K562 (cell line): ENCODE measurements around the gene NAA15. TPM values are rescaled to one million over a fixed set of nuclear protein-coding genes. Genes with fewer than 3 reads are reported as not detected.

Experiments used
- E4F1 ChIP-seq: fragments of 250-450 bp; sonication (Bioruptor Pico); IDR thresholded peaks from 2 replicates; pipeline ENCODE4 v1.5.0; 2021; ENCODE audit warnings: mild to moderate bottlenecking, borderline replicate concordance
- ETV6 ChIP-seq, 3 experiments: fragments of 150-350 bp in 1 of 3; sonication (generic) in 1 of 3; formaldehyde crosslinking in 1 of 3; IDR thresholded peaks; 2 replicates each; pipeline versions ENCODE4 v1.6.1 to v1.8.0; 2014 to 2022; ENCODE audit warnings: borderline replicate concordance in 2 of 3, low read depth in 2 of 3, antibody characterized with exemption in 1 of 3, low read length in 1 of 3, mild to moderate bottlenecking in 1 of 3, missing genetic modification reagents in 1 of 3
- MYC ChIP-seq, 2 experiments: fragments of 250-450 bp in 1 of 2; sonication (Bioruptor Pico) in 1 of 2; IDR thresholded peaks; 2 replicates each; pipeline versions ENCODE4 v1.5.1 to v1.6.1; 2012 to 2021; ENCODE audit warnings: low read depth in 2 of 2, borderline replicate concordance in 1 of 2, improper control_type of control experiment in 1 of 2, low read length in 1 of 2, mild to moderate bottlenecking in 1 of 2, moderate library complexity in 1 of 2
- ZNF12 ChIP-seq: sonication (generic); formaldehyde crosslinking; IDR thresholded peaks from 2 replicates; pipeline ENCODE4 v1.4.0; 2020; ENCODE audit warnings: mild to moderate bottlenecking, missing genetic modification reagents
- ZNF318 ChIP-seq, 2 experiments: fragments of 450-650 bp; IDR thresholded peaks; 2 replicates each; pipeline ENCODE4 v1.6.1; 2016; ENCODE audit warnings: mild to moderate bottlenecking in 2 of 2, borderline replicate concordance in 1 of 2, low read depth in 1 of 2, moderate library complexity in 1 of 2
- ZZZ3 ChIP-seq: fragments of 450-650 bp; IDR thresholded peaks from 2 replicates; pipeline ENCODE4 v1.6.1; 2016; ENCODE audit warnings: antibody characterized with exemption, mild to moderate bottlenecking, moderate library complexity
- polyA plus RNA-seq, 8 experiments: library from polyadenylated mRNA; depleted of rRNA in 4 of 8; stranded (reverse) in 5 of 8; unstranded in 3 of 8; fragments of >200 nt; fragmentation: Nextera tagmentation in 2 of 8; fragmentation: Illumina TruSeq in 1 of 8; extraction: Ambion mirVana in 2 of 8; extraction: Trizol in 1 of 8; gene quantifications; 2 replicates each; pipeline versions ENCODE4 v1.2.1 to v1.2.3, GENCODE V29; 2011 to 2014; ENCODE audit warnings: inconsistent platforms in 1 of 8, missing spikeins in 1 of 8
- total RNA-seq, 7 experiments: library from RNA; depleted of rRNA in 6 of 7; stranded (reverse); fragments of >200 nt in 6 of 7; fragmentation: Illumina TruSeq in 2 of 7; extraction: Trizol in 2 of 7; gene quantifications; 2 replicates each; pipeline versions ENCODE4 v1.2.1 to v1.2.3, GENCODE V29; 2011 to 2021; ENCODE audit warnings: low replicate concordance in 1 of 7
- TF ChIP-seq, protein P1 (sequence below): fragments of 450-650 bp; IDR thresholded peaks from 2 replicates; pipeline ENCODE4 v1.6.1; 2017; ENCODE audit warnings: antibody characterized with exemption, mild to moderate bottlenecking

The NAA15 gene
- total and polyA plus RNA-seq, 9 of the 15 experiments (the other 6 are each of a cell fraction or from before 2014, with no cell fraction given), result 37.8 to 117 (median 63.2) TPM

- TF ChIP-seq ZNF318 (IDR thresholded peaks at IDR 0.05; ENCODE audit: borderline replicate concordance in 1 of 2, low read depth in 1 of 2) (no peak), ZNF12 (CRISPR knock-in tag) (no peak), ETV6 (IDR thresholded peaks at IDR 0.05; ENCODE audit: borderline replicate concordance in 1 of 2, low read depth in 2 of 2, low read length in 1 of 2) (no peak), ETV6 (CRISPR knock-in tag; IDR thresholded peaks at IDR 0.05; ENCODE audit: borderline replicate concordance) (no peak), E4F1 (CRISPR knock-in tag) (no peak), ZZZ3 (no peak), MYC (IDR thresholded peaks at IDR 0.05; ENCODE audit: low read depth, low read length) (no peak), MYC (CRISPR knock-in tag; IDR thresholded peaks at IDR 0.05; ENCODE audit: borderline replicate concordance, low read depth) (no peak)
- TF ChIP-seq, protein P1, sequence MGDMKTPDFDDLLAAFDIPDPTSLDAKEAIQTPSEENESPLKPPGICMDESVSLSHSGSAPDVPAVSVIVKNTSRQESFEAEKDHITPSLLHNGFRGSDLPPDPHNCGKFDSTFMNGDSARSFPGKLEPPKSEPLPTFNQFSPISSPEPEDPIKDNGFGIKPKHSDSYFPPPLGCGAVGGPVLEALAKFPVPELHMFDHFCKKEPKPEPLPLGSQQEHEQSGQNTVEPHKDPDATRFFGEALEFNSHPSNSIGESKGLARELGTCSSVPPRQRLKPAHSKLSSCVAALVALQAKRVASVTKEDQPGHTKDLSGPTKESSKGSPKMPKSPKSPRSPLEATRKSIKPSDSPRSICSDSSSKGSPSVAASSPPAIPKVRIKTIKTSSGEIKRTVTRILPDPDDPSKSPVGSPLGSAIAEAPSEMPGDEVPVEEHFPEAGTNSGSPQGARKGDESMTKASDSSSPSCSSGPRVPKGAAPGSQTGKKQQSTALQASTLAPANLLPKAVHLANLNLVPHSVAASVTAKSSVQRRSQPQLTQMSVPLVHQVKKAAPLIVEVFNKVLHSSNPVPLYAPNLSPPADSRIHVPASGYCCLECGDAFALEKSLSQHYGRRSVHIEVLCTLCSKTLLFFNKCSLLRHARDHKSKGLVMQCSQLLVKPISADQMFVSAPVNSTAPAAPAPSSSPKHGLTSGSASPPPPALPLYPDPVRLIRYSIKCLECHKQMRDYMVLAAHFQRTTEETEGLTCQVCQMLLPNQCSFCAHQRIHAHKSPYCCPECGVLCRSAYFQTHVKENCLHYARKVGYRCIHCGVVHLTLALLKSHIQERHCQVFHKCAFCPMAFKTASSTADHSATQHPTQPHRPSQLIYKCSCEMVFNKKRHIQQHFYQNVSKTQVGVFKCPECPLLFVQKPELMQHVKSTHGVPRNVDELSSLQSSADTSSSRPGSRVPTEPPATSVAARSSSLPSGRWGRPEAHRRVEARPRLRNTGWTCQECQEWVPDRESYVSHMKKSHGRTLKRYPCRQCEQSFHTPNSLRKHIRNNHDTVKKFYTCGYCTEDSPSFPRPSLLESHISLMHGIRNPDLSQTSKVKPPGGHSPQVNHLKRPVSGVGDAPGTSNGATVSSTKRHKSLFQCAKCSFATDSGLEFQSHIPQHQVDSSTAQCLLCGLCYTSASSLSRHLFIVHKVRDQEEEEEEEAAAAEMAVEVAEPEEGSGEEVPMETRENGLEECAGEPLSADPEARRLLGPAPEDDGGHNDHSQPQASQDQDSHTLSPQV, result no peak
Observed at GRCh38 chr4:139361301-139361700, 60.0 kb downstream of the NAA15 start (continued).
